ENCODE measurements around the gene TRMT1L. TPM values are rescaled to one million over a fixed set of nuclear protein-coding genes. Genes with fewer than 3 reads are reported as not detected.

TRMT1L gene
- total and polyA plus RNA-seq, 10 of the 15 experiments (the other 5 are each of a cell fraction or from before 2014, with no cell fraction given) = 3.5 to 35.2 (median 16.9) TPM

DNA sequence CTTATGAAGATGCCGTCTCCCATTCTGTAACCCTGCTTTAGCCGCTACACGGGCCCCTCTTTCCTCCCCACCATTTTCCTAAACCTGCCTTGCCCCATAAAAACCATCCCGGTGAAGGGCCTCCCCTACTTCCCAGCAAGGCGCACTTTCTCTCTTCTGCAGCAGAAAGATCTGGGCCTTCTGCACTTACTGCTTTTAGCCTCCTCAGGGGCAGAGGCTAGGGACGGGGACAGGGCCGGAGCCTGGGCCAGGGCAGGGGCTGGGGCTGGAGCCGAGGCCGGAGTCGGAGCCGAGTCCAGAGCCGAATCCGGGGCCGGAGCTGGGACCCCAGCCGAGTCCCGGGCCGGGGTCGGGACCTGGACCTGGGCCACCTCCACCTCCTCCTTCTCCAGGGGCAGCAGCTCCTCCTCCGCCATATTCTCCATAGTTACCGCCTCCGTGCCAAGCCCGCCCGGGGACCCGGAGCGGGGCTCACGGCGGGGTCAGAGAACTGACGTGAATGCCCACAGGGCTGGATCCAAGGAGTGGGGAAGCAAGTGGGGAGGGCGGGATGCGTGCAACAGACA lies 382 bp downstream of the TRMT1L start (continued):
- TF ChIP-seq, protein P1, sequence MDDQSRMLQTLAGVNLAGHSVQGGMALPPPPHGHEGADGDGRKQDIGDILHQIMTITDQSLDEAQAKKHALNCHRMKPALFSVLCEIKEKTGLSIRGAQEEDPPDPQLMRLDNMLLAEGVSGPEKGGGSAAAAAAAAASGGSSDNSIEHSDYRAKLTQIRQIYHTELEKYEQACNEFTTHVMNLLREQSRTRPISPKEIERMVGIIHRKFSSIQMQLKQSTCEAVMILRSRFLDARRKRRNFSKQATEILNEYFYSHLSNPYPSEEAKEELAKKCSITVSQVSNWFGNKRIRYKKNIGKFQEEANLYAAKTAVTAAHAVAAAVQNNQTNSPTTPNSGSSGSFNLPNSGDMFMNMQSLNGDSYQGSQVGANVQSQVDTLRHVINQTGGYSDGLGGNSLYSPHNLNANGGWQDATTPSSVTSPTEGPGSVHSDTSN (IDR thresholded peaks at IDR 0.05; ENCODE audit: insufficient replicate concordance, low read depth, low read length) = no peak
- TF ChIP-seq, protein P2, sequence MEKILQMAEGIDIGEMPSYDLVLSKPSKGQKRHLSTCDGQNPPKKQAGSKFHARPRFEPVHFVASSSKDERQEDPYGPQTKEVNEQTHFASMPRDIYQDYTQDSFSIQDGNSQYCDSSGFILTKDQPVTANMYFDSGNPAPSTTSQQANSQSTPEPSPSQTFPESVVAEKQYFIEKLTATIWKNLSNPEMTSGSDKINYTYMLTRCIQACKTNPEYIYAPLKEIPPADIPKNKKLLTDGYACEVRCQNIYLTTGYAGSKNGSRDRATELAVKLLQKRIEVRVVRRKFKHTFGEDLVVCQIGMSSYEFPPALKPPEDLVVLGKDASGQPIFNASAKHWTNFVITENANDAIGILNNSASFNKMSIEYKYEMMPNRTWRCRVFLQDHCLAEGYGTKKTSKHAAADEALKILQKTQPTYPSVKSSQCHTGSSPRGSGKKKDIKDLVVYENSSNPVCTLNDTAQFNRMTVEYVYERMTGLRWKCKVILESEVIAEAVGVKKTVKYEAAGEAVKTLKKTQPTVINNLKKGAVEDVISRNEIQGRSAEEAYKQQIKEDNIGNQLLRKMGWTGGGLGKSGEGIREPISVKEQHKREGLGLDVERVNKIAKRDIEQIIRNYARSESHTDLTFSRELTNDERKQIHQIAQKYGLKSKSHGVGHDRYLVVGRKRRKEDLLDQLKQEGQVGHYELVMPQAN (conservative IDR thresholded peaks at IDR 0.05) = peak; percentile 63; the same call in 1 of the 2 replicates
- TF ChIP-seq STAT3 (IDR thresholded peaks at IDR 0.05; ENCODE audit: low read depth, low read length) = no peak
- TF ChIP-seq POLR2A (IDR thresholded peaks at IDR 0.05; ENCODE audit: low read depth, low read length) = no peak
- no peak for TF ChIP-seq SMC3 (IDR thresholded peaks at IDR 0.05; ENCODE audit: borderline replicate concordance, low read length)
- no peak for TF ChIP-seq EP300 (IDR thresholded peaks at IDR 0.05; ENCODE audit: borderline replicate concordance in 1 of 2, control insufficient read depth in 1 of 2, low read depth in 2 of 2, low read length in 2 of 2)
- TF ChIP-seq ASH2L (IDR thresholded peaks at IDR 0.05; ENCODE audit: borderline replicate concordance, low read depth) = 0 out of 2 replicates have a peak, but pooled peaks have one; percentile 66
- TF ChIP-seq ETV6 (conservative IDR thresholded peaks at IDR 0.05 in 1 of 2, IDR thresholded peaks at IDR 0.05 in 1 of 2; ENCODE audit: borderline replicate concordance in 1 of 2, low read depth in 1 of 2) = no peak
- TF ChIP-seq, protein P3, sequence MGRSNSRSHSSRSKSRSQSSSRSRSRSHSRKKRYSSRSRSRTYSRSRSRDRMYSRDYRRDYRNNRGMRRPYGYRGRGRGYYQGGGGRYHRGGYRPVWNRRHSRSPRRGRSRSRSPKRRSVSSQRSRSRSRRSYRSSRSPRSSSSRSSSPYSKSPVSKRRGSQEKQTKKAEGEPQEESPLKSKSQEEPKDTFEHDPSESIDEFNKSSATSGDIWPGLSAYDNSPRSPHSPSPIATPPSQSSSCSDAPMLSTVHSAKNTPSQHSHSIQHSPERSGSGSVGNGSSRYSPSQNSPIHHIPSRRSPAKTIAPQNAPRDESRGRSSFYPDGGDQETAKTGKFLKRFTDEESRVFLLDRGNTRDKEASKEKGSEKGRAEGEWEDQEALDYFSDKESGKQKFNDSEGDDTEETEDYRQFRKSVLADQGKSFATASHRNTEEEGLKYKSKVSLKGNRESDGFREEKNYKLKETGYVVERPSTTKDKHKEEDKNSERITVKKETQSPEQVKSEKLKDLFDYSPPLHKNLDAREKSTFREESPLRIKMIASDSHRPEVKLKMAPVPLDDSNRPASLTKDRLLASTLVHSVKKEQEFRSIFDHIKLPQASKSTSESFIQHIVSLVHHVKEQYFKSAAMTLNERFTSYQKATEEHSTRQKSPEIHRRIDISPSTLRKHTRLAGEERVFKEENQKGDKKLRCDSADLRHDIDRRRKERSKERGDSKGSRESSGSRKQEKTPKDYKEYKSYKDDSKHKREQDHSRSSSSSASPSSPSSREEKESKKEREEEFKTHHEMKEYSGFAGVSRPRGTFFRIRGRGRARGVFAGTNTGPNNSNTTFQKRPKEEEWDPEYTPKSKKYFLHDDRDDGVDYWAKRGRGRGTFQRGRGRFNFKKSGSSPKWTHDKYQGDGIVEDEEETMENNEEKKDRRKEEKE (IDR thresholded peaks at IDR 0.05) = no peak
- no peak for TF ChIP-seq CEBPB (IDR thresholded peaks at IDR 0.05; ENCODE audit: borderline replicate concordance in 1 of 2, low read depth in 2 of 2, low read length in 2 of 2)
- TF ChIP-seq, protein P4, sequence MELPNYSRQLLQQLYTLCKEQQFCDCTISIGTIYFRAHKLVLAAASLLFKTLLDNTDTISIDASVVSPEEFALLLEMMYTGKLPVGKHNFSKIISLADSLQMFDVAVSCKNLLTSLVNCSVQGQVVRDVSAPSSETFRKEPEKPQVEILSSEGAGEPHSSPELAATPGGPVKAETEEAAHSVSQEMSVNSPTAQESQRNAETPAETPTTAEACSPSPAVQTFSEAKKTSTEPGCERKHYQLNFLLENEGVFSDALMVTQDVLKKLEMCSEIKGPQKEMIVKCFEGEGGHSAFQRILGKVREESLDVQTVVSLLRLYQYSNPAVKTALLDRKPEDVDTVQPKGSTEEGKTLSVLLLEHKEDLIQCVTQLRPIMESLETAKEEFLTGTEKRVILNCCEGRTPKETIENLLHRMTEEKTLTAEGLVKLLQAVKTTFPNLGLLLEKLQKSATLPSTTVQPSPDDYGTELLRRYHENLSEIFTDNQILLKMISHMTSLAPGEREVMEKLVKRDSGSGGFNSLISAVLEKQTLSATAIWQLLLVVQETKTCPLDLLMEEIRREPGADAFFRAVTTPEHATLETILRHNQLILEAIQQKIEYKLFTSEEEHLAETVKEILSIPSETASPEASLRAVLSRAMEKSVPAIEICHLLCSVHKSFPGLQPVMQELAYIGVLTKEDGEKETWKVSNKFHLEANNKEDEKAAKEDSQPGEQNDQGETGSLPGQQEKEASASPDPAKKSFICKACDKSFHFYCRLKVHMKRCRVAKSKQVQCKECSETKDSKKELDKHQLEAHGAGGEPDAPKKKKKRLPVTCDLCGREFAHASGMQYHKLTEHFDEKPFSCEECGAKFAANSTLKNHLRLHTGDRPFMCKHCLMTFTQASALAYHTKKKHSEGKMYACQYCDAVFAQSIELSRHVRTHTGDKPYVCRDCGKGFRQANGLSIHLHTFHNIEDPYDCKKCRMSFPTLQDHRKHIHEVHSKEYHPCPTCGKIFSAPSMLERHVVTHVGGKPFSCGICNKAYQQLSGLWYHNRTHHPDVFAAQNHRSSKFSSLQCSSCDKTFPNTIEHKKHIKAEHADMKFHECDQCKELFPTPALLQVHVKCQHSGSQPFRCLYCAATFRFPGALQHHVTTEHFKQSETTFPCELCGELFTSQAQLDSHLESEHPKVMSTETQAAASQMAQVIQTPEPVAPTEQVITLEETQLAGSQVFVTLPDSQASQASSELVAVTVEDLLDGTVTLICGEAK (IDR thresholded peaks at IDR 0.05; ENCODE audit: borderline replicate concordance) = no peak
- TF ChIP-seq ZNF217 (IDR thresholded peaks at IDR 0.05) = no peak
- TF ChIP-seq, protein P5, sequence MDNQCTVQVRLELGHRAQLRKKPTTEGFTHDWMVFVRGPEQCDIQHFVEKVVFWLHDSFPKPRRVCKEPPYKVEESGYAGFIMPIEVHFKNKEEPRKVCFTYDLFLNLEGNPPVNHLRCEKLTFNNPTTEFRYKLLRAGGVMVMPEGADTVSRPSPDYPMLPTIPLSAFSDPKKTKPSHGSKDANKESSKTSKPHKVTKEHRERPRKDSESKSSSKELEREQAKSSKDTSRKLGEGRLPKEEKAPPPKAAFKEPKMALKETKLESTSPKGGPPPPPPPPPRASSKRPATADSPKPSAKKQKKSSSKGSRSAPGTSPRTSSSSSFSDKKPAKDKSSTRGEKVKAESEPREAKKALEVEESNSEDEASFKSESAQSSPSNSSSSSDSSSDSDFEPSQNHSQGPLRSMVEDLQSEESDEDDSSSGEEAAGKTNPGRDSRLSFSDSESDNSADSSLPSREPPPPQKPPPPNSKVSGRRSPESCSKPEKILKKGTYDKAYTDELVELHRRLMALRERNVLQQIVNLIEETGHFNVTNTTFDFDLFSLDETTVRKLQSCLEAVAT (IDR thresholded peaks at IDR 0.05) = no peak
- TF ChIP-seq MXI1 (IDR thresholded peaks at IDR 0.05; ENCODE audit: low read depth, low read length) = no peak
- no peak for TF ChIP-seq POU2F2 (IDR thresholded peaks at IDR 0.05; ENCODE audit: borderline replicate concordance, low read depth, low read length)
- no peak for TF ChIP-seq FOS (IDR thresholded peaks at IDR 0.05; ENCODE audit: borderline replicate concordance, extremely low read depth, insufficient read length)
- TF ChIP-seq DPF2 (IDR thresholded peaks at IDR 0.05) = peak; percentile 52; the same call in 1 of the 2 replicates
